ENCODE measurements around the gene CRTC3.

The CRTC3 gene

DNA sequence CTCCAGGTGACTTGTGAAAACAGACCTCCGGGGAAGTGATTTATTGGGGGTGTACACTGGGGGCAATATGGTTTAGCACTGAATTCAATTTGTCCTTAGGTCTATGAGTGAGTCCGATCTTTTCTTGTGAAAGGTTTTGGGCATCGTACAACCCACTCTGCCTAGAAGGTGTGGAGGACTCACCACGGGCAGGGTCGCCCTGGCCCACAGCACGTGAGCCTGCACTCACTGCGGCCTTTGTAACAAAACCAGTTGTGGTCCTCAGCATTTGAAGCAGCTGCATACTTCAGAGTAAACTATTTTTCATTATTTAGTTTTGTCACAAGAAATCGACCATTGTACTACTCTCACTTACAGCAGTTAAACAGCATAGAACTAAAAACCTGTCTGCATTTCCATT lies 114.8 kb downstream of the CRTC3 start:
- TF ChIP-seq, protein P1, sequence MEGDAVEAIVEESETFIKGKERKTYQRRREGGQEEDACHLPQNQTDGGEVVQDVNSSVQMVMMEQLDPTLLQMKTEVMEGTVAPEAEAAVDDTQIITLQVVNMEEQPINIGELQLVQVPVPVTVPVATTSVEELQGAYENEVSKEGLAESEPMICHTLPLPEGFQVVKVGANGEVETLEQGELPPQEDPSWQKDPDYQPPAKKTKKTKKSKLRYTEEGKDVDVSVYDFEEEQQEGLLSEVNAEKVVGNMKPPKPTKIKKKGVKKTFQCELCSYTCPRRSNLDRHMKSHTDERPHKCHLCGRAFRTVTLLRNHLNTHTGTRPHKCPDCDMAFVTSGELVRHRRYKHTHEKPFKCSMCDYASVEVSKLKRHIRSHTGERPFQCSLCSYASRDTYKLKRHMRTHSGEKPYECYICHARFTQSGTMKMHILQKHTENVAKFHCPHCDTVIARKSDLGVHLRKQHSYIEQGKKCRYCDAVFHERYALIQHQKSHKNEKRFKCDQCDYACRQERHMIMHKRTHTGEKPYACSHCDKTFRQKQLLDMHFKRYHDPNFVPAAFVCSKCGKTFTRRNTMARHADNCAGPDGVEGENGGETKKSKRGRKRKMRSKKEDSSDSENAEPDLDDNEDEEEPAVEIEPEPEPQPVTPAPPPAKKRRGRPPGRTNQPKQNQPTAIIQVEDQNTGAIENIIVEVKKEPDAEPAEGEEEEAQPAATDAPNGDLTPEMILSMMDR (IDR thresholded peaks at IDR 0.05; ENCODE audit: low read depth, low read length, missing control alignments): no peak
- no peak for DNase-seq (ENCODE audit: extremely low read depth, low read depth)

DNA sequence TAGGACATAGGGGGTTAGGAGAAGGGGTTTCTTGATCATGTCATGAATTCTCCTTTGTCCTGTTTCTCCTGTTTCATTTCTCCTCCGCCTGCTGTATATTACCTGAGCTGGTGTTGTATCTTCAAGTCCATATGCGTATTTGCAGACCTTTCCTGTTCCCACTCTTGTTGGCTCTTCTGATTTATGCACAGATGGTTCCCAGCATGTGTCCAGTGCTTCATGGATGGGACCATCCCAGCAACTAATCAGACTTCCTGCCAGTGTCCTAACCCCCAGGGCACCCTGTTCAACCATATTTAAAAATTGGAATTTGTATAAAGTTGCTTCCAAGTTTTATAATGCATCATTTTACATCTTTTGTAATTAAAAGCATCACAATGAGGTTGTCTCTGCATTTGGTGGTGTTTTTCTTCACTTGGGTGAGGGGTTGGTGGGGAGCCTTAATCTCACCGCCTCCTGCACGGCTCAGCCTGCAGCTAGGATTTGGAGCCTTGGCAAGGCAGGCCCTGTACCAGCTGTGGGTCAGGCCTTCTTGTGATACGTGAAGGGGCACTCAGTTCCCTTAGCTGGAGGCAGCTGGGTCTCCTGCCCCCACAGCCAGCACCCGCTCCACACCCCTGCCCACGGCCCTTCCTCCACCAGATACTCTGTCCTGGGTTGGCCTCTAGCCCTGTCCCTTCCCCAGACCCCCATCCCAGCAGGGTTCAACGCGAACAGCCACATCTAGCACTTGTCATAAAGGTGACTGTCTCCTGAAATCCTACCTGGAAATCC lies 115.4 kb downstream of the CRTC3 start:
- TF ChIP-seq, protein P1 (IDR thresholded peaks at IDR 0.05; ENCODE audit: low read depth, low read length, missing control alignments): no peak
- H3K4me3 ChIP-seq (replicated peaks; ENCODE audit: low read depth, low read length): no peak overlapping the region
- DNase-seq (ENCODE audit: extremely low read depth, low read depth): no peak

More for the DNA sequence above, 114.8 kb downstream of the CRTC3 start:
- H3K4me3 ChIP-seq (replicated peaks; ENCODE audit: low read depth, low read length): no peak overlapping the region

DNA sequence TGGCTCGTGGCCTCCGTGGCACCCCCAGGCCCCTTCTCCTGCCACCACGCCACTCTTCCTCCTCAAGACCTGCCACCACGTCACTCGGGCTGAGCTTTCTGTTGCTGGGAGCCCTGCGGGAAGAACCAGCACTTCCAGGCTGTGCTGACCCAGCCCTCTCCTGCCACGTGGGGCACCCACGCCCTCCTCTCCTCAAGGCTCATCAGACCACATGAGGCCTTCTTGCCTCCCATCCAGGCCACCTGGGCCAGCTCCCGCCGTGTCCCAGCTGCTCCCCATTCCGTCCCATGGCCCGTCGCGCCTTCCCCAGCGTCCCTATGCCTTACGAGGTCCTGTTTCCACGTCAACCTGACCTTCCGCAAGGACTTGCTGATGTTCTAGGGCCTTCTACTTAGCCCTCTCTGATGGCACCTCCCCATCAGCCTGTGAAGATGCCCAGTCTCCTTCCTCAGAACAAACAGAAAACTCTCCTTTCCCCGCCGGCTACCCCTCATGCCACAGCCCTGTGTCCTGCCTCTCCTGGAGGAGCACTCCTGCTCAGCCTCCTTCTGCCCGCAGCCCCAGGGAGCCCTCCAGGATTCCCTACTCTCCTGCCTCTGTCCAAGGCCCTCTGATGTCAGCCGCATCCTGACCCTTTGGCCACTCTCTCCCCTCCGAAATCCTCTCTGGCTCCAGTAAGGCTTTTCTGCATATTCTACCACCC lies 116.3 kb downstream of the CRTC3 start:
- DNase-seq (ENCODE audit: extremely low read depth, low read depth): no peak
- no peak overlapping the region for H3K4me3 ChIP-seq (replicated peaks; ENCODE audit: low read depth, low read length)
- TF ChIP-seq, protein P1 (IDR thresholded peaks at IDR 0.05; ENCODE audit: low read depth, low read length, missing control alignments): no peak

DNA sequence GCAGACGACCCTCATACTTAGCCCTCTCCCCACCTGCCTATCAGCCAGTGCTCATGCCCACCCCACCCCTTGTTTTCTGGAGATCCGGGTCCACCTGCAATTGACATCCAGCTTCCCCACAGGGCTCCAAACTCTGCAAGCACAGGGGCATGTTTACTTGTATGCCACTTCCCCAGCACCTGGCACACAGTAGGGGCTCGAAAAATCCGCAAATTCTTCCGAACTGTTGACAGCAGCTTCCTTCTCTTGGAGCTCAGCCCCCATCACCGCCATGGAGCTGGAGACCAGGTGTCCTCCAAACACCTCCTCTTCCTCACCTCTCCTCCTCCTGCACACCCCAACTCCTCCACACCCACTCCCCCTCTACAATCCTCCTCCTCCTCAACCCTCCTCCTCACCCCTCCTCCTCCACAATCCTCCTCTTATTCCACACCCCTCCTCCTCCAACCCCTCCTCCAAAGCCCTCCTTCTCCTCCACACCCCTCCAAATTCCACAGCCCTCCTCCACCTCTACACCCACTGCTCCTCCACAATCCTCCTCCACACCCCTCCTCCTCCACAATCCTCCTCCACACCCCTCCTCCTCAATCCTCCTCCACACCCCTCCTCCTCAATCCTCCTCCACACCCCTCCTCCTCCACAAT lies 117.1 kb downstream of the CRTC3 start:
- H3K4me3 ChIP-seq (replicated peaks; ENCODE audit: low read depth, low read length): no peak overlapping the region
- DNase-seq (ENCODE audit: extremely low read depth, low read depth): no peak
- TF ChIP-seq, protein P1 (IDR thresholded peaks at IDR 0.05; ENCODE audit: low read depth, low read length, missing control alignments): no peak

DNA sequence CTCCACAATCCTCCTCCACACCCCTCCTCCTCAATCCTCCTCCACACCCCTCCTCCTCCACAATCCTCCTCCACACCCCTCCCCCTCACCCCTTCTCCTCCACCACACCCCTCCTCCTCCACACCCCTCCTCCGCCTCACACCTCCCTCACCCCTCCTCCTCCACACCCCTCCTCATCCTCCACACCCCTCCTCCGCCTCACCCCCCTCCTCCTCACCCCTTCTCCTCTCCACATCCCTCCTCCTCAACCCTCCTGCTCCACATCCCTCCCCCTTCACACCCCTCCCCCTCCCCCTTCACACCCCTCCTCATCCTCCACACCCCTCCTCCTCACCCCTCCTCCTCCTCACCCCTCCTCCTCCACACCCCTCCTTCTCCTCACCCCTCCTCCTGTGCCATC lies 117.6 kb downstream of the CRTC3 start:
- no peak for DNase-seq (ENCODE audit: extremely low read depth, low read depth)
- no peak overlapping the region for H3K4me3 ChIP-seq (replicated peaks; ENCODE audit: low read depth, low read length)
- TF ChIP-seq, protein P1 (IDR thresholded peaks at IDR 0.05; ENCODE audit: low read depth, low read length, missing control alignments): no peak

DNA sequence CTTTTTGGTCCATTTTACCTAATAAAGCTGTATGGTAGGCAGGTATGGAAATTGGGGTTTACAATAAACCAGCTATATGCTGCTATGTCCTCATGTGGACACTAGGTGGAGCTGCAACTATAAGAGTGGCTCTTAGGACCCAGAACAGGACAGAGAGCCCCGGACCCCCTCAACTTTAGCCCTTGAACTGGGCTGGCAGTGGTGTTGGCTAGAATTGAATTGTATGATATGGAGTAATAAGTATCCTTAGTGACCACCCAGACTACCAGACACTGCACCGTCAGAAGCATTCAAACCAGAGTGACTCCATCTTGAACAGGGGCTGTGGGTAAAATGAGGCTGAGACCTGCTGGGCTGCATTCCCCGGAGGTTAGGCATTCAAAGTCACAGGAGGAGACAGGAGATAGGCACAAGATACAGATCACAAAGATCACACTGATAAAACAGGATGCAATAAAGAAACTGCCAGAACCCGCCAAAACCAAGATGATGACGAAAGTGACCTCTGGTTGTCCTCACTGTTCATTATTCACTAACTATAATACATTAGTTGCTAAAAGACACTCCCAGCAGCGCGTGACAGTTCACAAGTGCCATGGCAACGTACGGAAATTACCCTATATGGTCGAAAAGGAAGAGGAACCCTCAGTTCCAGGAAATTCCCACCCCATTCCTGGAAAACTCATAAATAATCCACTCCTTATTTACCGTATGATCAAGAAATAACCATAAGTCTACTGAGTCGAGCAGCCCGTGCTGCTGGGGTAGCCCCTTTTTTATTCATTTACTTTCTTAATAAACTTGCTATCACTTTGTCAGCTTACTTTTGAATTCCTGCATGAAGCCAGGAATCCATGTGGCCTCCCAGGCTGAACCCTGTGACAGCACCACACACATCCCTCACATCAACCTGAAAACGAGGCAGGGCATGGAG lies 118.7 kb downstream of the CRTC3 start:
- H3K4me3 ChIP-seq (replicated peaks; ENCODE audit: low read depth, low read length): no peak overlapping the region
- TF ChIP-seq, protein P1 (IDR thresholded peaks at IDR 0.05; ENCODE audit: low read depth, low read length, missing control alignments): peak; percentile 81
- DNase-seq (ENCODE audit: extremely low read depth, low read depth): peak; percentile 54

All from HFF-Myc (cell line).